Endothelial cell (in vitro differentiated cells): ENCODE results near the gene FHOD3. TPM values are rescaled to one million over a fixed set of nuclear protein-coding genes. Genes with fewer than 3 reads are reported as not detected.

Source experiments
- DNase-seq: peaks from one replicate; pipeline ENCODE4 v3.0.0; 2021; ENCODE audit warnings: low spot score
- H3K27ac Mint-ChIP-seq: one replicate; pipeline ENCODE4 v1.8.0; 2021; ENCODE audit warnings: mixed read lengths, inconsistent platforms; ENCODE audit not compliant: unreplicated experiment
- H3K27me3 Mint-ChIP-seq: one replicate; pipeline ENCODE4 v1.8.0; 2021; ENCODE audit warnings: mild to moderate bottlenecking, moderate library complexity, mixed read lengths, inconsistent platforms; ENCODE audit not compliant: unreplicated experiment
- H3K36me3 Mint-ChIP-seq: one replicate; pipeline ENCODE4 v1.8.0; 2021; ENCODE audit warnings: mild to moderate bottlenecking, low read depth, mixed read lengths, inconsistent platforms; ENCODE audit not compliant: unreplicated experiment
- H3K4me1 Mint-ChIP-seq: one replicate; pipeline ENCODE4 v1.8.0; 2021; ENCODE audit warnings: mild to moderate bottlenecking, mixed read lengths, inconsistent platforms; ENCODE audit not compliant: unreplicated experiment
- H3K4me3 Mint-ChIP-seq: one replicate; pipeline ENCODE4 v1.8.0; 2021; ENCODE audit warnings: mild to moderate bottlenecking, mixed read lengths, inconsistent platforms; ENCODE audit not compliant: unreplicated experiment
- H3K9me3 Mint-ChIP-seq: one replicate; pipeline ENCODE4 v1.8.0; 2021; ENCODE audit warnings: mixed read lengths, inconsistent platforms; ENCODE audit not compliant: unreplicated experiment
- CTCF ChIP-seq: fragments of 200-600 bp; sonication (generic); IDR thresholded peaks from one replicate; pipeline ENCODE4 v1.5.0; 2021; ENCODE audit warnings: antibody characterized with exemption; ENCODE audit not compliant: unreplicated experiment
- total RNA-seq: library from RNA; stranded (reverse); fragmentation: NEBNext Ultra II Directional; extraction: Animal tissue kit (Norgen Biotek cat#: 25700); gene quantifications from one replicate; pipeline ENCODE4 v1.2.1, GENCODE V29; 2021; ENCODE audit not compliant: unreplicated experiment

The FHOD3 gene
- total RNA-seq, 1 donor from 2014 or later, result 0.67 TPM

- no peak overlapping the region for H3K4me3 Mint-ChIP-seq
- H3K27me3 Mint-ChIP-seq, result no peaks in the 10 kb centered on the region
- H3K9me3 Mint-ChIP-seq, result no peaks in the 10 kb centered on the region
- H3K4me1 Mint-ChIP-seq, result no peaks in the 10 kb centered on the region
- H3K27ac Mint-ChIP-seq, result no peak overlapping the region
- peak; percentile 93 for TF ChIP-seq CTCF
- H3K36me3 Mint-ChIP-seq, result peaks cover 1% of the 10 kb centered on the region
- peak; percentile 78 for DNase-seq
Measured at GRCh38 chr18:36688020-36688965, 390.8 kb downstream of the FHOD3 start.

DNA sequence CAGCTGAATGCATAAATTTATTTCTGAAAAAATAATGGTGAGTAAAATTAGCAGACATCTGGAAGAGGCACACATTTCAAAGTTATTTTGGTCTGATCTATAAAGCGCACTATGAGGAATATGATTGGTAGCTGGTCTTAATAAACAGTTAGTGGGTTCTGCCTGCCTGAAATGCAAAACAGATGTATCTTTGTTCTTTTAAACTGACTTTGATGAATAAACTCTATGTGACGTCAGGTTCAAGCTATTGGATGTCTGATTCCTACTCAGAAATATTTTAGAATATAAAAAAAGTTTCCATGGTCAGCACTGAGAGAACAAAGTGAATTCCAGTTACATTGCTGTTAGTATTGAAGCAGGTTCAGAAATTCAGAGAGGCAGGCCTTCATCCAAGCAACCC is 394.9 kb downstream of the FHOD3 start:
- no peak overlapping the region for H3K27ac Mint-ChIP-seq
- H3K4me1 Mint-ChIP-seq, result no peaks in the 10 kb centered on the region
- no peaks in the 10 kb centered on the region for H3K9me3 Mint-ChIP-seq
- TF ChIP-seq CTCF, result no peak
- no peaks in the 10 kb centered on the region for H3K36me3 Mint-ChIP-seq
- no peak overlapping the region for H3K4me3 Mint-ChIP-seq
- H3K27me3 Mint-ChIP-seq, result no peaks in the 10 kb centered on the region
- no peak for DNase-seq

GRCh38 chr18:36692921-36693332 is 395.4 kb downstream of the FHOD3 start:
- no peak overlapping the region for H3K27ac Mint-ChIP-seq

DNA sequence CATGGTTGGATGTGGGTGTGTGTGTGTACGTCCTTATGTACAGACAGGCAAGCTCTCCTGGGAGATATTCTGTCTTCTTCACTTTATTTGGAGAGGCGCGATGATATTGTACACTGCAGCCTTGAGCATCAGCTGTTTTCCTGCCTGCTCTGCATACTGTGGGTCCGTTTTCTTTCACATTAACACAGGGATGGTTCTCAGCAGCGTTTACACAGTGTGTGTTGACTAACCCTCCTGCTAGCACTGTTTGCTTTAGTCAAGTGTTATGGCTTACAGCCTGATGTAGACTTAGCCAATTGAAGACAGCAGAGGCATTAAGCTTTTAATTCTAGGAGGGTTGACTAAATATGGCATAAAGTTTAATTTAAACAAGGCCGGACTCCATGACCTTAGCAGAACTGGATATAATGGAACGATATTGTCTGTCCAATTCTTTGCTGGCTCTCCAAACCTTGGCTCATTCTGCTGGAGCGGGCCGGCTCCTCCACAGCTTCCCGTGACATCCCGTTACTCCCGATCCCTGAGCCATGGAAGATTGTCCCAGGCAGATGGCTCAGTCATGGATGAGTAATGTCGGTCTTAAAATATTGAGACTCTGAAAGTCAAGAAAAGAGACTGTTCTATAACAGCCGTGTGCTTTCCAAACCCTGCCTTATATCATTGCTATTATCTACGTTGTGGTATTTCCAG is 396.6 kb downstream of the FHOD3 start:
- H3K27me3 Mint-ChIP-seq, result no peaks in the 10 kb centered on the region
- no peaks in the 10 kb centered on the region for H3K9me3 Mint-ChIP-seq
- no peak for DNase-seq
- TF ChIP-seq CTCF, result no peak
- no peaks in the 10 kb centered on the region for H3K4me1 Mint-ChIP-seq
- H3K4me3 Mint-ChIP-seq, result no peak overlapping the region
- H3K27ac Mint-ChIP-seq, result no peak overlapping the region
- H3K36me3 Mint-ChIP-seq, result no peaks in the 10 kb centered on the region

More at GRCh38 chr18:36692921-36693332, 395.4 kb downstream of the FHOD3 start:
- Mint-ChIP-seq H3K9me3 (no peaks in the 10 kb centered on the region), H3K36me3 (no peaks in the 10 kb centered on the region), H3K4me3 (no peak overlapping the region), H3K27me3 (no peaks in the 10 kb centered on the region), H3K4me1 (no peaks in the 10 kb centered on the region)
- DNase-seq, result no peak
- no peak for TF ChIP-seq CTCF

DNA sequence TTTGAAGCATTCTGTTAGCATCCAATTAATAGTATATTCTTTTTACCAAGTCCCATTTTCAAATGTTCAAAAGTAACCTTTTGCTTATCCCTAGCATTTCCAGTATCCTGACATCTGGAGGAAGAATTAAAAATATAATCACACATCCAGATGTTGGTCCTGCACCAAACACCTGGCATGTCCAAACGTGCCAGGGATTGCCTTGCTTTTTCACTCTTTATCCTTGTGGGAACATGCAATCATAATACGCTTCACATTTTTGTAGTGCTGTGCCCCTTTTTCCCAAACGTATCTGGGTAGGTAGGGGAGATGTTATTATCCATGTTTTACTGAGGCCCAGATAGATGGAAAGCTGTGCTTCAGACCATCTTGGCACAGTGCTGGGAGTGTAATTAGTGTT is 398.3 kb downstream of the FHOD3 start:
- Mint-ChIP-seq H3K27me3 (peaks cover 1% of the 10 kb centered on the region), H3K4me3 (no peak overlapping the region), H3K9me3 (no peaks in the 10 kb centered on the region), H3K4me1 (no peaks in the 10 kb centered on the region), H3K27ac (no peak overlapping the region), H3K36me3 (no peaks in the 10 kb centered on the region)
- no peak for DNase-seq
- no peak for TF ChIP-seq CTCF
